T-helper 2 cell (primary cell): ENCODE results near the gene SLC44A1.
"Not testable (repeated sequence)": the region's sequence is repeated elsewhere in the genome, so short reads cannot be mapped to it uniquely, and the experiment has no call there.

Source experiments
- DNase-seq, 5 experiments: peaks; one replicate each; pipeline versions ENCODE4 v3.0.0 to v3.0.0-alpha.2; 2012 to 2022

SLC44A1 gene

DNA sequence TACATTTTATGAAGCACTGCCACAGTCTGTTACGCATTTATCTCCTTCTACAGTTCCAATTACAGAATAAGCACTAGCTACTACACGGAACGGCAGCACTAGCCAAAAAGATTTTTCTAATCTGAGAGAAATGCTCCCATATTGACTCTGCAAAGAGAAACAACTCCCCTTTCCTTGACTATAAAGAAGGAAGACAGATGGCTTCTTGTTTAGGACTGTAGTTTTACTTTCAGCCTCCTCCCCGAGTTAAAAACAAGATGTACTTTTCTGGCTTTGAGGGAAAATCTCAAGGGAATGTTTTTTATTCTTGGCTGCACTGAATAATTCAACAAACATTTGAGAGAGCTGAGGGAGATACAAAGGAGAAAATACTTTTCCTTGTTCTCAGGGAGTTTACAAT lies 1.9 kb upstream of the SLC44A1 start:
- no peak for DNase-seq

DNA sequence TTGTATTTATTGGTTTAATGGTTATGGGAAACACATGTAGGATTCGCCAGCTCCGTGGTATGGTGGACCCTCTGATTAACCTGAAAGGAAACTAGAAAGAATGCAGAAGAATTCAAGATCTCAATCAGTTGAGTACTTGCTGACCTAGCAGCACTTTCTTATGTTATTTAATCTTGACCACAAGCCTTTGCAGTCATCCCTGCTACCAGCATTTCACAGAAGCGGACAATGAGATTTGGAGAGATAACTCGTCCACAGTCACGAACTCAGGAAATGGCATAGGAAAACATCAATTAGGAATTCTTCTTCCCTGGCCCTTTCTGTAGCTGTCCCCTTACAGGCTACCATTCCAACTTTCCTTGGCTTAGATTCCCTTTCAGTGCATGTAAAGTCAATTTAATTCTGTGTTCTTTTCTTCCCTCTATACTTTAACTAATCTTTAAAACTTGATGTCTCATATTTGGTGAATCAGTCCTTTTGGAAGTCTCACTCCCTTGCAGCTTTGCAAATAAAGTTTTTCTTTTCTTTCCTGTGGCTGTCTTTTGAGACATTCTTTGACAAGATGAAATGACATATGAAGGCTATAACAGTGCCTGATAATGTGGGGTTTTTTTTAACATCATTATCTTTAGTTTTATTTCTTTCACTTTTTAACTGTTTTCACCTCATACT lies 1.3 kb upstream of the SLC44A1 start:
- no peak for DNase-seq

DNA sequence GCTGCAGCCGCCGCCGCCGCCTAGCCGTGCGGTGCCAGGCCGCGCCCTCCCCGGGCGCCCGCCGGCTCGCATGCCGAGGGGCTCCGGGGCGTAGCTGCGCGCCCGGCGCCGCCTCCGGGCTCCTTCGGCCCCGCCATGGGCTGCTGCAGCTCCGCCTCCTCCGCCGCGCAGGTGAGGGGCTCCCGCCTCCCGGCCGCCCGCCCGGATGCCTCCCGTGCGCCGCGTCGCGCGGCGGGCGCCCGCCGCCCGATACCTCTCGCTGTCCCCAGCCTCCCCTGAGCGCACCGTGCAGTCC lies 230 bp downstream of the SLC44A1 start:
- DNase-seq: no peak

DNA sequence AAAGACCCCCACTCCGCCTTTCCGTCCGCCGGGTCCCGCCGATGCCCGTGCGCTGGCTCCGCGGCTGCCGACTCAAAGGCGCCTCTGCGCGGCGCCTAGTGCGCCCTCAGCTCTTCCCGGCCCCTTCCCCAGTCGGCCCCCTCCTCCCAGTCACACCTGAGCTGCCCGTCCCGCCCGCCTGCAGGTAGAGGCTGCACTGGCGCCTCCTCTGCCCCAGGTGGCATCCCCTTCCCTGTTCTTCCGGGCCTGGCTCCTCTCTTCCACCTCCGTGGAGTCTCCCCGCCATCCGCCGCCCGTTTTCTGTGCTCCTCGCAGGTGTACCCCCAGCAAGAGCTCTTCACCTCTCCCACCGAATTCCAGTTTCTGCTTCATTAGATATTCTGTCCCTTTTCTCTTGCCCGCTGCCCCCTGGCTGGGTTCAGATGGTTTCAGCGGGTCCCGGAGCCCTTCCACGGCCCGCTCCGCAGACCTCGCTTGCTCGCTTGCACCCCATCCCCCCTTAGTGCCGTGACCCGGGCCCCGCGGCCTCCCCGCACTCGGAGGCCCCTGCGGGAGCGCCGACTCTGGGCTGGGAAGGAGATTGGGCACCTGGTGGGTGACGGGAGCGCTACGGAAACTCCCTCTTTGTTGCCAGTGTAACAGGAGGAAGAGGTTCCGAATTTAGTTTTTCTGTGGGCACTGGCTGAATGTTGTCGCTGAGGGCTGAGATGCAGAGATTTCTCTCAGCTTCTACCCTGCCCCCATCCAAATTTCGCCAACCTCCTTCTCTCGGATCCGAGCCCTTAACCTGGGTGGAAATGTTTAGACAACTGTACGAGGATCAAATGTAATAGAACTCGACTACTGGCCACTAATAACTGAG lies 809 bp downstream of the SLC44A1 start:
- peak; percentile 8 to 56 (median 33) for DNase-seq

DNA sequence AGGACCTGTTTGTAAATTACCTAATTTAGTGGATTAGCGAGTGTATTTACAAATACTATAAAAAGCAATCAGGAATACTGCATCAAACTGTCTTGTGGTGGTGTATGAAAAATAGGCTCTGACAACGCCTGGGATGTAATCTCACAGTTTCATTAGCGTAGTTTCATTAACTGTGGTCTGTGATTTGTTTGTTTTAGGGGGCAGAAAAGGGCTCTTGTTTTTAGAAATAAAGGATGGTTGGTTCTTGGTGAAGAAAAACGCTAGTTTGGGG lies 1.4 kb downstream of the SLC44A1 start:
- no peak for DNase-seq

DNA sequence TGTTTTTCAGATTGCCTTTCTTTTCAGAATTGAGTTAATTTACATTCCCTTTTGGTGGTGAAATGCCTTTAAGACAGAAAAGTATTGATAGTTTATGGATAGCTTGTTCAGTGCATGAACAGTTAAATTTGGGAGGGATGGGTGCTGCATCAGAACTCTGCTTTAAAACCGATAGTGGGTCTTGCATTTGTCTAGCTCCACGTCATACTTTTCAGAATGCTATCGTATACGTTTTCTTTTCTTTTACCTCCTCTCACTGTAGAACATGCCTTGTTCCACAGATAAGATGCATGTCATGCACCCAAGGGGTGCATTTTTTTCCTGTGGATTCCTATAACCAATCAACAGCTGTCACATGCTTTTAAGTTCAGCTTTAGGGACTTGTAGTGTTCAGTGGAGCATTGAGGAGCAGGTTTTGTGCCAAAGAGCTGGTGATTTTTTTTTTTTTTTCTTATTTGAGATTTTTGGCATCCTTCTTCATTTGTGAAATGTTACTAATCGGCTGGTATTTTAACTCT lies 2.3 kb downstream of the SLC44A1 start:
- no peak for DNase-seq

DNA sequence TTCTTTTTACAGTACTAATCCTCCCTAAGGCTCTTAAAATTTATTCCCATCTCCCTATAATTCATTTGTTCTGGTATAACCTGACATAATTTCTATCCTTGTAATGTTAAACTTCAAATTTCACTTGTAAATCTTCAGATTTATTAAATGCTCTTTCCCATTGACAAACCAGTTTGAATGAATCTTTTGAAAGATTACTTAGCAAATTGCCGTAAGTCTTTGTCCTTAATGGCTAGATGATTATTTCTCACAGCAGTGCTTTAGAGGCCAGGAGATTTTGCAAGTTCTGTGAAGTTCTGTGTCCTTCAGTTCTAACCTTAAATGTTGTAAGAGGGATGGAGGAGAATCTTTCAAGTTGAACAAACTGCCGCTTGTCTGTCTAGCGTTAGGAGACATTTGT lies 4.2 kb downstream of the SLC44A1 start:
- DNase-seq: no peak

DNA sequence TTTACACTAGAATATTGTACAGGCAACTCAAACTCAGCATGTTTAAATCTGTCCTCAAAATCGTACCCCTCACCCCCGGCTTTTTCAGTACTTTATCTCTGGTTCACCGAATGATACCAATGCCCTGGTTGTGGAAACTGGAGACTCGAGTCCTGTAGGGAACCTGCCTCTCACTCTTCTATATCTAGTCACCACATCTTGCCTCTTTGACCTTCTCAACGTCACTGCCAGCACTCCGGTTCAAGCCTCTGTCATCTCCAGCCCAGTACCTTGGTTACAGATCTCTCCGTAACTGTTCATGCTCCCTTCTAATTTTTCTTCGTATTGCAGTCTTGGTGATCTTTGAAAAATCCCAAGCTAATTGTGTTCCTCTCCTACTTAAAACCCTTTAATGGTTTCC lies 6.7 kb downstream of the SLC44A1 start:
- DNase-seq: no peak

DNA sequence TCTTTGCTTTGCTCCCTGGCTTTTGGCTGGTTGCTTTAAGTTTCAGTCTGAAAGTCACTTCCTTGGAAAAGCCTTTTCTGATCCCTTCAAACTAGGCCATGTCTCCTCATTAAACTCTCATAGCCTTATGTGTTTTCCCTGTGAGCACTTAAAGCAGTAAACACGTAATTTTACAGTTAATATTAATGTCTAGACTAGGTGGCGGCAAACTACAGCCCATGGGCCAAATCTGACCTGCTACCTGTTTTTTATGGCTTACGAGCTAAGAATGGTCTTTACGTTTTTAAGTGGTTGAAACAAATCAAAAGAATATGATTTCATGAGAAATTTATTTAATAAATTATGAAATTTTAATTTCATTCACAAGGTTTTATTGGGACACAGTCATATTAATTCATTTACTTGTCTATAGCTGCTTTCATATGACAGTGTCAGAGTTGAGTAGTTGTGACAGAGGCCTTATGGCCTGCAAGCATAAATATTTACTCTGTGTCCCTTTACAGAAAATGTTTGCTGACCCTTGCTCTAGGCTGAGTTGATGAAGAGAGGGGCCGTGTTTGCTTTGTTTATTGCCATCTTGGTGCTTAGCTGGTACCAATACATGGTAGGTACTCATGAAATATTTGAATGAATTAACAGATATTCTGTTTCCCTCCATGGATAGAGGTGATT lies 7.4 kb downstream of the SLC44A1 start:
- DNase-seq: no peak

DNA sequence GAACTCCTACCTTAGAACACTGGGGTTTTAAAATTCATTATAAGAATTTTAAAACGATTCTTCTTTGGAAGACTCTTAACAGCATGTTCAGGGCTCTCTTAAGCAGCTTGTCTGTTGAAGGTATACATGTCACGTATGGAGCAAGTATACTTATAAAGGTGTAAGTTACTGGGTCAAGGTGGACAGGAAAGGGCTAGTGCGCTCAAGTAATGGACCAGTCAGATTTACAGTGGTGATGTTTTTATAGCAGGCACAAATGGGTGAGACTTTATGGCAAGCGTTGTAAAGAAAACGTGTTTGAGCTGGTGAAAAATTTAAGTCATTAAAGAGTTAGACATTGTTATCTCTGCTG lies 7.9 kb downstream of the SLC44A1 start:
- DNase-seq: no peak

DNA sequence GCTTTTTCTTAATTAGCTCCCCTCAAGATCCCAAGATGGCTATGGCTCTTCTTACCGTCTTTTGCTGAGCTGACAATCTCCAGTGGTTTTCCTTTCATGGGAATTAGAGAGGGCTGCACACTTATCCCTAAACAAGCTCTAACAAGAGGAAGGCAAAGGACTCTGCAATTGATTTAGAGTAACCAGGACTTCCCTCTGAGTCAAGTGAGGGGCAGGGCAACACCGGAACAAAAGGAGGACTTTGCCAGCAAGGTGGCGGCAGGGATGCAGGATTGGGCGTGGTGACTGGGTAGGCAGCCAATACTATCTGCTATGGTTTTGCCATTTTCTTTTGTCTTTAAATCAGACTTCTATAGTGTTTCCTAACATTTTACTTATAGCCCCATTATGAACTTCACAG lies 9.8 kb downstream of the SLC44A1 start:
- no peak for DNase-seq

DNA sequence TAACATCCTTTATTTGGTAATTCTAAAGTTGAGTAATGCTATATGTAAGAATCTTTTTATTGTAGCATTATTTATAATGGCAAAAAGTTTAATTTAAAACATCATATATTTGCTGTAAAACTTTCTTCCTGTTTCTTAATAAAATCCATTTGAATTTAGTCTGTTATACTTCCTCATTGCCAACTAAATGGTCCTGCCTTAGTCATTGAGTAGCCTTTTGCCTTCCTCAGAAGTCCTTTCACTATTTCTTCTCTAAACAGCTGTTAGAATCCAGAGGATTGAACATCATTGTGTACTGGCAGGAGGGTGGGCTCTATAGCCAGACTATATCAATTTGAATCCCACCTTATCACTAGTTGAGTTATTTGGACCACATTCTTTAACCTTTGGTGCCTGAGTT lies 11.0 kb downstream of the SLC44A1 start:
- no peak for DNase-seq

DNA sequence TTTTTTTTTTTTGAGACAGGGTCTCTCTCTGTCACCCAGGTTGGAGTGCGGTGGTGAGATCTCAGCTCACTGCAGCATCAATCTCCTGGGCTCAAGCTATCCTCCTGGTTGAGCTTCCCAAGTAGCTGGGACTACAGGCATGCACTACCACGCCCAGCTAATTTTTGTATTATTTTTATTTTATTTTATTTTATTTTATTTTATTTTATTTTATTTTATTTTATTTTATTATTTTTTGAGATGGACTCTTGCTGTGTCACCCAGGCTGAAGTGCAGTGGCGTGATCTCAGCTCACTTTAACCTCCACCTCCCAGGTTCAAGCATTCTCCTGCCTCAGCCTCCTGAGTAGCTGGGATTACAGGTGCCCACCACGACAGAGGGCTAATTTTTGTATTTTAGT lies 12.1 kb downstream of the SLC44A1 start:
- DNase-seq: not testable (repeated sequence)

DNA sequence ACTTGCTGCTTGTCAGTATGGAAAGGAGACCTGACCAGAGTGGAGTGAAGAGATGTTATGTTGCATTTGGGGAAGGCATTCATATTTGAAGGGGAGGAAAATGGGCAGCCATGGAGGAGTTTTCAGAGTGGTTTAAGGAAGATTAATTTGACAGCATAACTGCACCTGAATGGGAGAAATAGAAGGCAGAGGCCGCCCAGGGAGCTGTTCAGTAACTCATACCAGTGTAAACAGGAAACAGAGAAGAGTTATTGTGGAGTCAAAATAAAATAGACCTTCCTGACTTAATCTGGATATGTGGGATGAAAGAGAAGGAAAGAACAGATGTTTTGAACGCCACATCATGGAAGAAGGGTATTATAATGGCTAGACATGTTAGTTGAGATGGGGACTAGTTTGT lies 13.4 kb downstream of the SLC44A1 start:
- DNase-seq: no peak

DNA sequence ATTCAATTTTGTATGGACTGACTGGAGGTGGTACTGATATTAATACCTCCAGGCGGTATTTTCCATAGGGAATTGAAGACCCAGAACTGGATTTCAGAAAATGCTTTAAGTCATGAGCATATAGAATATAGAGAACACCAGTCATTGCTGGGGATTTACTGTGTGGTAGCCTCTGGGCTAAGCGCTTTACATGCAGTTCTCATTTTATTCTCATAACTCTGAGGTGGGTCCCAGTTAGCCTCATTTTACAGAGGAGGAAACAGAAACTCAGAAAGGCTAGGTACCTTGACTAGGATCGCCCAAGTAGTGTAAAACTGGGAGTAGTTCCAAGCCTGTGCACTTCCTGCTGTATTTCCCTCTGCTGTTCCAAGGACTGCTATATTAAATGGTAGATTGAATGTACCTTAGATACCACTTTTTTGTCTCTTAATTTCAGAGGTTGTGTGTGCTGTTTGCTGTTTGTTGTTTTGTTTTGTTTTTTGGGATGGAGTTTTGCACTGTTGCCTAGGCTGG lies 13.8 kb downstream of the SLC44A1 start:
- DNase-seq: no peak

DNA sequence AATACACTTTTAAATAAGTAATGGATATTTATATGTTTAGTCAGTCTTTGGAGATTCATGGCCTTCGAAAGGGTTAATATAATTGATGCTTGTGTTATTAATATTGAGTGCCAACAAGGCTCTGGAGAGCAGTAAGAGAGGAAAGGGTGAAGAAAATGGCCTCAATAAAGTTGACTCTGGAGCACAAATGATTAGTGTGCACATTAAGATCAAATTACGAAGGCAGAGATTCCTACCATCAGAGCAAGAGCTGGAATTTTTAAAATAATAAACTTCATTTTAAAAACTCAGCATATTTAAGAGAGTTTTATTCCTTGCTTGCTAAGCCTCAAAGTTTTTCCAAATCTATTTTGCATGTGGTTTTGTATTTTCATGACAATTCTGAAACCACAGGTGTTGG lies 14.8 kb downstream of the SLC44A1 start:
- DNase-seq: no peak

DNA sequence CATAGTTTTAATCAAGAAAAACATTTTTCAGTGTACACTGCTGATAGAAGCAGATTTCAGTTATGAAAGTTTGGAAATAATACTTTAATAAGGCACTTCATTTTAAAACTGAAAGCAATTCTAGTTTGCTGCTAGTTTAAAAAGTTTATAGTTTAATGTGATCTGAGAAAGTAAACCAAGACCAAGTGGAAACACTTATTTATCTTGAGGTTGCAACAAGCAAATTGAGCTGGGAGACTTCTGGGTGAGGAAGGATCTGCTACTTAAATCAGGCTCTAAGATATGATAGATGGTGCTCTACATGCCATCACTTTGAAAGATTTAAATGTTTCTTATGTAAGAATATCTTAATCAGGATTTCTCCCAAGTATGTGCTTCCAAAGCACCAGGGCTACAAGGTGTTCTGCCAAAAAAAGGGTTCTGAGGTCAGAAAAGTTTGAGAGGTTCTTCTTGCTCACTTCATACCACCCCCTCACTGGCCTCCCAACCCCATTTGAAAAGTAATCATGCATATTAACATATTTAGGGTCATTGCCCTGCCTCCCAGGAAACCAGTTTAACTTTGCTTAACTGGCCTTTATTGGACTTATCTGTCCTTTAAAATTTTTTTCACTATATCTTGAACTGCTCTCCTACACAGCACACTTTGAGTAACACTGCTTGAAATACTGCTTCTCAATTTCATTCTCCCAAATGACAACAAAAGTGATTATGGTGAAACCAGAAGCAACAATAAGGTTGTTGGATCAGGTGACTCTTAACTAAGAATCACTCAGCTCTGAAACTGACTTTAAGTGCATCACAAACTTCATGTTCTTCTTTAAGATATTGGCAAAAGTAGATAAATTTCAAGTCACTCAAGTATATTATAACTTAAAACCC lies 15.5 kb downstream of the SLC44A1 start:
- no peak for DNase-seq

DNA sequence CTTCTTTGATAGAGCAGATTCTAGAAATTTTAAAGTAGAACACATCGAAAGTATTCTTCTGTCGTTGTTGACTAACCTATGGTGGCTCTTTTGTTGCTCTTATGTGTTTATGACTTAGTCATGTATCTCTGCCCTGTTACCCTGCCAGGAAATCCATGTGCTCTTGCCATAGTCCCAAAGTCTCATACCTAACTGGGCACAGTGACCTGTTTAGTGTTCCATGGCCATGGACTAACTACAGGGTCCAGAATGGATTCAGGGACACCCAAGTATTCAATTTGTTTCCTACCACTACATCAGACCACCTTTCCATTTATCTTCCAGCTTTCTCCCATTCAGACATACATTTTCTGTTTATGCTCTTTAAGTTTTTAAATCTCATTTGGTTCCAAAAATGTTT lies 18.0 kb downstream of the SLC44A1 start:
- DNase-seq: no peak

DNA sequence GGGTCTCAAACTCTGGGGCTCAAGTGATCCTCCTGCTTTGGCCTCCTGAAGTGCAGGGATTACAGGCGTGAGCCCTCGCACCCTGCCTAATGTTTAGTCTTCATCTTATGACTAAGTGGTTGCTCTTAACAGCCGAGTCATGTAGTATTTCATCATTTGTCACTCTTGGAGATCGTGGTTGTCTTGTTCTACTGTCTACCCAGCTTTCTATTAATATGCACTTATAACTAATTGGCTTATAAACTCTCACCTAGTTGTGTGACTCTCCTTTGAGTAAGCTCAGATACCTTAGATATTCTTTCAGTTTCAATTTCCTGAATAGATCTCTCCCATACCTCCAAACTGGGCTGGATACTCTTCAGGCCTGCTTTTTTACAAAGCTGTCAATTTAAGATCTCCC lies 19.9 kb downstream of the SLC44A1 start:
- no peak for DNase-seq

DNA sequence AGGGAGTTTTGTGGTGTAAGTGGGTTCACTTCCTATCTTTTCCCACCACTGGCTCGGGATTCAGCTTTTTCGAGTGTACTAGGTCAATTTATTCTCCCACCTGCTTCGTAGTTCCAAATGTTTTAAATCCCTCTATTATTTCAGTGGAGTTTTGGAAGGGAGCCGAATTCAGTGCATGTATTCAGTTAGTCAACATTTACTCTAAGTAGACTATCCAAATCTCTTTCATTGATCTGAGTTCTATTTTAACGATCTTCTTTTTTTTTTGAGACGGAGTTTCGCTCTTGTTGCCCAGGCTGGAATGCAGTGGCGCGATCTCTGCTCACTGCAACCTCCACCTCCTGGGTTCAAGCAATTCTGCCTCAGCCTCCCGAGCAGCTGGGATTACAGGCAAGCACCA lies 23.8 kb downstream of the SLC44A1 start:
- DNase-seq: not testable (repeated sequence)

DNA sequence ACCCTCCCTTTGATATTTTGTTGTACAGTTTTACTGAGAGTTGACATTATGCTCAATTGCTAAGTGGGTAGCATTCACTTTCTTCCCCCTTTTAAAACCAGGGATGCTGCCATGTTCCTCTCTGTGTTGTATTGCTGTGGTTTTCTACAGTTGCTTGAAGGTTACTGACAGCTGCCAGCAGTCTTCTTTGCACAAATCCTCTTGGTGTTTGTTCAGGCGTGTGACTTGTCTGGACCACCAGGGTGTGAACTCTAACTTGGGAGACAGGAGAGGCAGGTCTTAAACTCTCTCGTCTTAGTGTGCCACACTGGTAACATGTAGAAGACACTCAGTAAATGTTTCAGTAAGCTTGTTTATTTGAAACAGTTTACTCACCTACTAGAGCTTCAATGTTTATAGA lies 25.1 kb downstream of the SLC44A1 start:
- DNase-seq: no peak

DNA sequence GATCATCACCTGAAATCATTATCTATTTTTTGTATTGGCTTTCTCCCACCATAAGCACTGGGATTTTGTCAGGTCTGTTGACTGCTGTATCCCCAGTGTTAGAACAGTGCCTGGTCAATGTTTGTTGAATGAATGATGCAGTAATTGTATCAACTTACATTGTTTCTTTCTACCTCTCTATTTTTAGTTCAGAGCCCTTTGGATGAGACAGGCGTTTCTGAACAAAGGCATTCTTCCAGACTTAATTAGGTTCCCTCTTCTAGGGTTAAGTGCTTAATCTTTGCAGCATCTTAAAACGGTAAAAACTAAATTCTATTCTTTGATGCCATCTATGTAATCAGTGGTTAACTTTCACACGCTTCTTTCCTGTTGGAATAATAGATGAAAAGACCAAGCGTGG lies 26.3 kb downstream of the SLC44A1 start:
- no peak for DNase-seq

DNA sequence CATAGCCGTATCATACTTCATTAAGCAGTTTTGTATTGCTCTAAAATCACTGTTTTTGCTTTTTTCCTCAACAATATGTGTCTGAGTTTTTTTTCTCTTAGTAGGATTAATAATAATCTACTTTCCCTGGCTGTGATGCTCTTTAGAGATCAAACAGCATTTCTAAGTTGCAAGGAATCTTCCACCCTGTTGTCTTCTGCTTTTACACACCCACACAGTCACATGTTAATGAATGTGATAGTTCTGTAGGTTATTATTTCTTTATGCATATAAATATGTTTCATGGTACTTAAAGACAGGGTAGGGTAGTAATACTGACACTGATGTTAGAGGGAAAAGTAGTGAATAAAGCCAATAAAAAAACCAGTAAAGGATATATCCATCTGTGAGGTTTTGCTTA lies 29.3 kb downstream of the SLC44A1 start:
- DNase-seq: no peak
